Ascending aorta (tissue), 2 donors: ENCODE data around the gene NUFIP1. TPM values are rescaled to one million over a fixed set of nuclear protein-coding genes. Genes with fewer than 3 reads are reported as not detected.
A peak's percentile ranks its signal among the peaks of the same experiment; 100 is the strongest.
"Not testable (repeated sequence)": the region's sequence is repeated elsewhere in the genome, so short reads cannot be mapped to it uniquely, and the experiment has no call there.

Experiments used
- DNase-seq, 2 donors: peaks; one replicate each; pipeline ENCODE4 v3.0.0-alpha.2; 2019; ENCODE audit warnings: low spot score in 2 of 2
- H3K27ac ChIP-seq, 2 donors: fragments of 200-600 bp; sonication (generic); one replicate each; pipeline ENCODE4 v1.5.1; 2016 to 2017; ENCODE audit warnings: mild to moderate bottlenecking in 1 of 2
- H3K27me3 ChIP-seq: fragments of 200-600 bp; sonication (generic); one replicate; pipeline ENCODE4 v1.5.1; 2017
- H3K36me3 ChIP-seq, 2 donors: fragments of 200-600 bp; sonication (generic); one replicate each; pipeline ENCODE4 v1.5.1; 2016
- H3K4me1 ChIP-seq, 2 donors: fragments of 200-600 bp; sonication (generic); one replicate each; pipeline ENCODE4 v1.5.1; 2016 to 2017; ENCODE audit warnings: mild to moderate bottlenecking in 1 of 2
- H3K4me3 ChIP-seq, 2 donors: fragments of 200-600 bp; sonication (generic); one replicate each; pipeline ENCODE4 v1.5.1; 2016 to 2017; ENCODE audit warnings: mild to moderate bottlenecking in 1 of 2
- H3K9me3 ChIP-seq, 2 donors: fragments of 200-600 bp; sonication (generic); one replicate each; pipeline ENCODE4 v1.5.1; 2016
- CTCF ChIP-seq, 3 experiments: fragments of 200-600 bp in 2 of 3; fragments of 450-650 bp in 1 of 3; sonication (generic) in 2 of 3; IDR thresholded peaks; one replicate each; pipeline ENCODE4 v1.5.1; 2016 to 2019; ENCODE audit warnings: antibody characterized with exemption in 3 of 3, mild to moderate bottlenecking in 1 of 3, moderate library complexity in 1 of 3
- intact Hi-C: fragments of 100-400 bp; cut with DNase I; formaldehyde crosslinking; loops from one replicate; pipeline ENCODE4 v1.15.1; 2023
- total RNA-seq: library from RNA; depleted of rRNA; stranded (reverse); fragments of >200 nt; gene quantifications from one replicate; pipeline ENCODE4 v1.1.0, GENCODE V29; 2016

Gene NUFIP1
- total RNA-seq, 1 donor from 2014 or later, result 3.1 TPM

DNA sequence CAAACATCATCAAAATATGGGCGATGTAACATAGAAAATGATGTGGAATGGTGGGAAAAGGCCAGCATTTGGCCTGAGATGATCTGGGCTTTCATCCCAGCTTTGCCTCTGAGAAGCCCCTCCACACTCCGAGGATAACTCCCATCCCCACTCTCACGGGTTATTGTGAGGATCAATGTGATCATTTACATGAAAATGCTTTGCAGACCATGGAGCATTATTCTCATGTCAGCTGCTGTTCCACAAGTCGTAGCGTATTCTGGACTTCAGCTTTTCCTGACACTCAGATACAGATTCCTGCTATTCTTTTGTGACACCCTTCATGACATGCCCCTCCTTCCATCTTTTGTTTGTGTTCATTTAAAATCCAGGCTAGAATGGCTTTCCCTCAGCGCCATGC lies 86.5 kb downstream of the NUFIP1 start:
- peaks cover 20 to 37% of the 10 kb centered on the region in 2 donors for H3K4me1 ChIP-seq
- intact Hi-C loops, result no loop called here
- H3K36me3 ChIP-seq, result no peaks in the 10 kb centered on the region
- no peak overlapping the region for H3K4me3 ChIP-seq
- no peaks in the 10 kb centered on the region for H3K27me3 ChIP-seq
- H3K9me3 ChIP-seq, result no peaks in the 10 kb centered on the region
- no peak for TF ChIP-seq CTCF (IDR thresholded peaks at IDR 0.05)
- peak overlapping the region; percentile 75 to 76 for H3K27ac ChIP-seq
- no peak for DNase-seq

DNA sequence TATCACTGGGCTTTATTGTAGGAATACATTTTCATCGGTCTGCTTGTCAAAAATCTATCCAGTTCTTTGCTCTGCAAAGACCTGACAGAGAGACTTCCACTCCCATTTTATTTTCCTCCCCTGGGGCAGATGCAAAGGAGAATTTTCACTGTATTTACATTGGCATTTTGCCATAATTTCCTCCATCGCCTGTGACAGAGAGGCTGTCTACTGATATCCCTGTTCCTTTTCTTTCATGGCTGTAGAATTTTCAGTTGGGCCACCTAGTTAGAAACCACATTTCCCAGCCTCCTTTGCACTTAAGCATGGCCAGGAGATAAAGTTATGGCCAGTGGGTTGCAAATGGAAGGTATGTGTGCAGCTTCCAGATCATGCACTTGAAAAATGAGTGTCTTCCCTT lies 89.3 kb downstream of the NUFIP1 start:
- Histone ChIP-seq H3K27me3 (no peaks in the 10 kb centered on the region), H3K27ac (no peak overlapping the region), H3K36me3 (no peaks in the 10 kb centered on the region), H3K4me1 (peaks cover 11 to 19% of the 10 kb centered on the region in 2 donors), H3K9me3 (no peaks in the 10 kb centered on the region), H3K4me3 (no peak overlapping the region)
- intact Hi-C loops, result no loop called here
- TF ChIP-seq CTCF (IDR thresholded peaks at IDR 0.05), result no peak
- DNase-seq, result no peak

DNA sequence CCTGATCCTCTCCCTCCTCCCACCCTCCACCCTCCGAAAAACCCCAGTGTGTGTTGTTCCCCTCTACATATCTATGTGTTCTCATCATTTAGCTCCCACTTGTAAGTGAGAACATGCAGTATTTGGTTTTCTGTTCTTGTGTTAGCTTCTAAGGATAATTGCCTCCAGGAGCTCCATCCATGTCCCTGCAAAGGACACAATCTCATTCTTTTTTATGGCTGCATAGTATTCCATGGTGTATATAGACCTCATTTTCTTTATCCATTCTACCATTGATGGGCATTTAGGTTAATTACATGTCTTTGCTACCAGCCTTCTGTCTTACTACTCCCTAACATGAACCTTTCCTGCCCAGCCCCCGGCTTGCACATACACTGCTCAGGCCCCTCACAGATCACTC lies 91.0 kb downstream of the NUFIP1 start:
- H3K9me3 ChIP-seq, H3K36me3 ChIP-seq, H3K4me3 ChIP-seq, intact Hi-C loops, DNase-seq, H3K27ac ChIP-seq, H3K27me3 ChIP-seq, H3K4me1 ChIP-seq: not testable (repeated sequence)

GRCh38 chr13:44895953-44896335 lies 93.3 kb downstream of the NUFIP1 start:
- H3K27me3 ChIP-seq, result no peaks in the 10 kb centered on the region
- TF ChIP-seq CTCF (IDR thresholded peaks at IDR 0.05), result no peak
- H3K4me1 ChIP-seq, result no peaks in the 10 kb centered on the region
- H3K27ac ChIP-seq, result no peak overlapping the region
- no peak overlapping the region for H3K4me3 ChIP-seq
- intact Hi-C loops, result no loop called here
- DNase-seq, result no peak
- H3K36me3 ChIP-seq, result no peaks in the 10 kb centered on the region
- no peaks in the 10 kb centered on the region for H3K9me3 ChIP-seq

GRCh38 chr13:44895264-44895952 lies 93.9 kb downstream of the NUFIP1 start:
- no peak for TF ChIP-seq CTCF (IDR thresholded peaks at IDR 0.05)
- Histone ChIP-seq H3K36me3 (no peaks in the 10 kb centered on the region), H3K27me3 (no peaks in the 10 kb centered on the region), H3K4me1 (no peaks in the 10 kb centered on the region), H3K27ac (no peak overlapping the region), H3K4me3 (no peak overlapping the region), H3K9me3 (no peaks in the 10 kb centered on the region)
- no peak for DNase-seq
- intact Hi-C loops, result no loop called here

DNA sequence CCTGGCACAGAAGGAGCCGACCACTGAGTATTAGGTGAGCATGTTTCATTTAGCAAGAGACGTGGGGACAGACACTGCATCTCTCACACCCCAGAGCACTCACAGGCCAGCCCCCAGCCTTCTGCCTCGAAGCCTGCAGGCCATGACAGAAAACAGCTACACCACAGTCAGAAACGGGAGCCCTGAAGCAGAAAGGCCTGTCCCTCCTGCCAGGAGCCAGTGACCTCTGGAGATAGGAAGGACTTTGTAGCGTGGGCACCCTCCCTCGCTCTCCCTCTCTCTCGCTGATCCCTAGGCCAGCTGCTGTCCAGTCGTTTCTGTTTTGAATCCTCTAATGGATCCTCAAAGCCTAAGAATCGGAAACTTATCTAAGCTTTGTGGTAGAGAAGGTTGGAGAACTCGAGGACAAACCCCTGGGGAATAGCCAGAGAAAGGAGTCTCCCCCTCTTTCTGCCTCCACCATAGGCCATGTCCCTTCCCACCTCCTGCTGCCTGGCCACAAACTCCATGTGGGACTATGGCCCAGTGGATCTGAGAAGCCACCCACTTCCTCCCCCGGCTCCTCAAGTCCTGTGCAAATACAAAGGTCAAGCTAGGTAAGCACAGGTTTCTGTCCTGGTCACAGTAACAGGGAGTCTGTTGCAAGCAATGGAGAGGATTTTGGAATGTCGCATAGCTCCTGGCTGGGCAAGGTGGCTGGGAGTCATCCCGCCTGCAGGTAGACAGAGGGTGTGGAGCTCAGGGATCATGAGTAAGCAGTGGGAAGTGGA lies 95.1 kb downstream of the NUFIP1 start:
- TF ChIP-seq CTCF (IDR thresholded peaks at IDR 0.05), result no peak
- no peaks in the 10 kb centered on the region for H3K9me3 ChIP-seq
- no peak overlapping the region for H3K4me3 ChIP-seq
- DNase-seq, result no peak
- no peaks in the 10 kb centered on the region for H3K36me3 ChIP-seq
- intact Hi-C loops, result no loop called here
- no peak overlapping the region for H3K27ac ChIP-seq
- H3K4me1 ChIP-seq, result no peaks in the 10 kb centered on the region
- H3K27me3 ChIP-seq, result no peaks in the 10 kb centered on the region
